GM23338 (cell line): ENCODE data around the gene TWF2.

Source experiments
- CREB1 ChIP-seq: fragments of 250-450 bp; sonication (Bioruptor Pico); IDR thresholded peaks from 2 replicates; pipeline ENCODE4 v1.5.0; 2020; ENCODE audit warnings: low read depth, mild to moderate bottlenecking, moderate library complexity
- EZH2 ChIP-seq: fragments of 200-600 bp; sonication (generic); IDR thresholded peaks from one replicate; pipeline ENCODE4 v1.8.0; 2017; ENCODE audit warnings: antibody characterized with exemption, mild to moderate bottlenecking, low read depth; ENCODE audit not compliant: unreplicated experiment
- EZH2phosphoT487 ChIP-seq: fragments of 200-600 bp; sonication (generic); IDR thresholded peaks from one replicate; pipeline ENCODE4 v1.8.1; 2018; ENCODE audit warnings: antibody characterized with exemption; ENCODE audit not compliant: unreplicated experiment
- POLR2AphosphoS5 ChIP-seq: IDR thresholded peaks from 2 replicates; pipeline ENCODE4 v1.6.1; 2016; ENCODE audit warnings: antibody characterized with exemption, low read depth
- STAT1 ChIP-seq: IDR thresholded peaks from one replicate; pipeline ENCODE4 v1.6.1; 2016; ENCODE audit warnings: antibody characterized with exemption; ENCODE audit not compliant: unreplicated experiment
- TF ChIP-seq, protein P1 (sequence below), 2 experiments: fragments of 200-600 bp in 1 of 2; sonication (generic) in 1 of 2; conservative IDR thresholded peaks; 2 replicates each; pipeline versions ENCODE4 v1.5.1 to v1.6.1; 2016 to 2017; ENCODE audit warnings: antibody characterized with exemption in 2 of 2, low read depth in 2 of 2, mild to moderate bottlenecking in 2 of 2, moderate library complexity in 1 of 2
- TF ChIP-seq, protein P2 (sequence below): IDR thresholded peaks from one replicate; pipeline ENCODE4 v1.6.1; 2018; ENCODE audit warnings: antibody characterized with exemption; ENCODE audit not compliant: unreplicated experiment
- TF ChIP-seq, protein P3 (sequence below): IDR thresholded peaks from 2 replicates; pipeline ENCODE4 v1.6.1; 2016; ENCODE audit warnings: antibody characterized with exemption

DNA sequence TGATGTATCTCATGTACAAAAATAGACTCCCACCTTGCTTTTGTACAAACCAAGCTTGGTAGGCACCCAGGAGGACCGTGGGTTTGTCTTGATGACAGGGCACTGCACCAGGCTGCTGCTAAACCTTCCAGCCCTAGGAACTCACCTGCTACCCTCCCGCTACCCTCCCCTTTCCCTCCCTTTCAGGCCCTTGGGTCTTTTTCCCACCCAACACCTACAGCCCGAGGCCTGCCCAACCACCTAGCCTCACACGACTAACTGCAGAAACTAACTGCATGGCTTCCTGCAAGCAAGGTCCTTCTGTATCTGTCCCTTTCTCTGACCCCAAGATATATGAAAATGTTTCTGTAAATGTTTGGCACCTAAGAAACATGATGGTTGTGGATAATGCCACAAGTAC lies 17.7 kb upstream of the TWF2 start:
- TF ChIP-seq, protein P1, sequence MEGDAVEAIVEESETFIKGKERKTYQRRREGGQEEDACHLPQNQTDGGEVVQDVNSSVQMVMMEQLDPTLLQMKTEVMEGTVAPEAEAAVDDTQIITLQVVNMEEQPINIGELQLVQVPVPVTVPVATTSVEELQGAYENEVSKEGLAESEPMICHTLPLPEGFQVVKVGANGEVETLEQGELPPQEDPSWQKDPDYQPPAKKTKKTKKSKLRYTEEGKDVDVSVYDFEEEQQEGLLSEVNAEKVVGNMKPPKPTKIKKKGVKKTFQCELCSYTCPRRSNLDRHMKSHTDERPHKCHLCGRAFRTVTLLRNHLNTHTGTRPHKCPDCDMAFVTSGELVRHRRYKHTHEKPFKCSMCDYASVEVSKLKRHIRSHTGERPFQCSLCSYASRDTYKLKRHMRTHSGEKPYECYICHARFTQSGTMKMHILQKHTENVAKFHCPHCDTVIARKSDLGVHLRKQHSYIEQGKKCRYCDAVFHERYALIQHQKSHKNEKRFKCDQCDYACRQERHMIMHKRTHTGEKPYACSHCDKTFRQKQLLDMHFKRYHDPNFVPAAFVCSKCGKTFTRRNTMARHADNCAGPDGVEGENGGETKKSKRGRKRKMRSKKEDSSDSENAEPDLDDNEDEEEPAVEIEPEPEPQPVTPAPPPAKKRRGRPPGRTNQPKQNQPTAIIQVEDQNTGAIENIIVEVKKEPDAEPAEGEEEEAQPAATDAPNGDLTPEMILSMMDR (conservative IDR thresholded peaks at IDR 0.05; ENCODE audit: low read depth in 2 of 2), result no peak
- TF ChIP-seq CREB1 (CRISPR knock-in tag), result no peak
- no peak for TF ChIP-seq POLR2AphosphoS5
- TF ChIP-seq EZH2, result no peak
- no peak for TF ChIP-seq EZH2phosphoT487
- TF ChIP-seq, protein P2, sequence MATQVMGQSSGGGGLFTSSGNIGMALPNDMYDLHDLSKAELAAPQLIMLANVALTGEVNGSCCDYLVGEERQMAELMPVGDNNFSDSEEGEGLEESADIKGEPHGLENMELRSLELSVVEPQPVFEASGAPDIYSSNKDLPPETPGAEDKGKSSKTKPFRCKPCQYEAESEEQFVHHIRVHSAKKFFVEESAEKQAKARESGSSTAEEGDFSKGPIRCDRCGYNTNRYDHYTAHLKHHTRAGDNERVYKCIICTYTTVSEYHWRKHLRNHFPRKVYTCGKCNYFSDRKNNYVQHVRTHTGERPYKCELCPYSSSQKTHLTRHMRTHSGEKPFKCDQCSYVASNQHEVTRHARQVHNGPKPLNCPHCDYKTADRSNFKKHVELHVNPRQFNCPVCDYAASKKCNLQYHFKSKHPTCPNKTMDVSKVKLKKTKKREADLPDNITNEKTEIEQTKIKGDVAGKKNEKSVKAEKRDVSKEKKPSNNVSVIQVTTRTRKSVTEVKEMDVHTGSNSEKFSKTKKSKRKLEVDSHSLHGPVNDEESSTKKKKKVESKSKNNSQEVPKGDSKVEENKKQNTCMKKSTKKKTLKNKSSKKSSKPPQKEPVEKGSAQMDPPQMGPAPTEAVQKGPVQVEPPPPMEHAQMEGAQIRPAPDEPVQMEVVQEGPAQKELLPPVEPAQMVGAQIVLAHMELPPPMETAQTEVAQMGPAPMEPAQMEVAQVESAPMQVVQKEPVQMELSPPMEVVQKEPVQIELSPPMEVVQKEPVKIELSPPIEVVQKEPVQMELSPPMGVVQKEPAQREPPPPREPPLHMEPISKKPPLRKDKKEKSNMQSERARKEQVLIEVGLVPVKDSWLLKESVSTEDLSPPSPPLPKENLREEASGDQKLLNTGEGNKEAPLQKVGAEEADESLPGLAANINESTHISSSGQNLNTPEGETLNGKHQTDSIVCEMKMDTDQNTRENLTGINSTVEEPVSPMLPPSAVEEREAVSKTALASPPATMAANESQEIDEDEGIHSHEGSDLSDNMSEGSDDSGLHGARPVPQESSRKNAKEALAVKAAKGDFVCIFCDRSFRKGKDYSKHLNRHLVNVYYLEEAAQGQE, result no peak
- TF ChIP-seq STAT1, result no peak
- TF ChIP-seq, protein P3, sequence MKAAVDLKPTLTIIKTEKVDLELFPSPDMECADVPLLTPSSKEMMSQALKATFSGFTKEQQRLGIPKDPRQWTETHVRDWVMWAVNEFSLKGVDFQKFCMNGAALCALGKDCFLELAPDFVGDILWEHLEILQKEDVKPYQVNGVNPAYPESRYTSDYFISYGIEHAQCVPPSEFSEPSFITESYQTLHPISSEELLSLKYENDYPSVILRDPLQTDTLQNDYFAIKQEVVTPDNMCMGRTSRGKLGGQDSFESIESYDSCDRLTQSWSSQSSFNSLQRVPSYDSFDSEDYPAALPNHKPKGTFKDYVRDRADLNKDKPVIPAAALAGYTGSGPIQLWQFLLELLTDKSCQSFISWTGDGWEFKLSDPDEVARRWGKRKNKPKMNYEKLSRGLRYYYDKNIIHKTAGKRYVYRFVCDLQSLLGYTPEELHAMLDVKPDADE, result no peak
